GM23338 (cell line): Measurements from ENCODE around the gene TENT4B. TPM values are rescaled to one million over a fixed set of nuclear protein-coding genes. Genes with fewer than 3 reads are reported as not detected.

Source experiments
- ATAC-seq: fragments of 200-7000 bp; cut with Tn5 transposase; 3 replicates; pipeline ENCODE4 v1.9.1; 2020
- DNase-seq: peaks from one replicate; pipeline ENCODE4 v3.0.0-alpha.2; 2015; ENCODE audit warnings: low spot score
- H2AFZ ChIP-seq: fragments of 200-600 bp; sonication (generic); 2 replicates; pipeline ENCODE4 v1.8.0; 2016; ENCODE audit warnings: antibody characterized with exemption, mild to moderate bottlenecking, moderate library complexity
- H3F3A ChIP-seq: fragments of 200-600 bp; sonication (generic); replicated peaks from 2 replicates; pipeline ENCODE4 v1.8.0; 2017; ENCODE audit warnings: antibody characterized with exemption, mixed run types, low read depth
- H3K27ac ChIP-seq: fragments of 200-600 bp; sonication (generic); 2 replicates; pipeline ENCODE4 v1.6.1; 2016; ENCODE audit warnings: low read depth
- H3K27me3 ChIP-seq: fragments of 200-600 bp; sonication (generic); 2 replicates; pipeline ENCODE4 v1.8.0; 2016; ENCODE audit warnings: mild to moderate bottlenecking, mixed run types, moderate library complexity; ENCODE audit not compliant: insufficient read depth
- H3K36me3 ChIP-seq: fragments of 200-600 bp; sonication (generic); 2 replicates; pipeline ENCODE4 v1.8.0; 2016; ENCODE audit warnings: mild to moderate bottlenecking; ENCODE audit not compliant: insufficient read depth
- H3K4me1 ChIP-seq: fragments of 200-600 bp; sonication (generic); 2 replicates; pipeline ENCODE4 v1.8.0; 2016; ENCODE audit warnings: mild to moderate bottlenecking, moderate library complexity; ENCODE audit not compliant: insufficient read depth
- H3K4me2 ChIP-seq: fragments of 200-600 bp; sonication (generic); 2 replicates; pipeline ENCODE4 v1.7.1; 2017; ENCODE audit warnings: mixed run types
- H3K4me3 ChIP-seq: fragments of 200-600 bp; sonication (generic); 2 replicates; pipeline ENCODE4 v1.6.1; 2016; ENCODE audit warnings: mixed run types
- H3K79me2 ChIP-seq: fragments of 200-600 bp; sonication (generic); replicated peaks from 2 replicates; pipeline ENCODE4 v1.8.0; 2017; ENCODE audit warnings: mild to moderate bottlenecking; ENCODE audit not compliant: insufficient read depth
- H3K9me2 ChIP-seq: fragments of 200-600 bp; sonication (generic); 2 replicates; pipeline ENCODE4 v1.8.0; 2017; ENCODE audit not compliant: insufficient read depth
- H4K20me1 ChIP-seq: fragments of 200-600 bp; sonication (generic); replicated peaks from 2 replicates; pipeline ENCODE4 v1.8.0; 2017; ENCODE audit warnings: mild to moderate bottlenecking; ENCODE audit not compliant: insufficient read depth
- H3K27ac Mint-ChIP-seq: 2 replicates; pipeline ENCODE4 v1.8.0; 2020; ENCODE audit warnings: inconsistent platforms, mild to moderate bottlenecking, moderate library complexity, mixed read lengths
- H3K27me3 Mint-ChIP-seq: 3 replicates; pipeline ENCODE4 v1.8.0; 2022; ENCODE audit warnings: low read depth, mild to moderate bottlenecking, moderate library complexity, mixed read lengths, inconsistent platforms; ENCODE audit not compliant: insufficient read depth, poor library complexity
- H3K36me3 Mint-ChIP-seq: 3 replicates; pipeline ENCODE4 v1.8.0; 2021; ENCODE audit warnings: low read depth, mild to moderate bottlenecking, inconsistent platforms, moderate library complexity, mixed read lengths
- H3K4me1 Mint-ChIP-seq: 3 replicates; pipeline ENCODE4 v1.8.0; 2020; ENCODE audit warnings: mild to moderate bottlenecking, inconsistent platforms, mixed read lengths
- H3K4me3 Mint-ChIP-seq: 3 replicates; pipeline ENCODE4 v1.8.0; 2021; ENCODE audit warnings: moderate library complexity, mild to moderate bottlenecking, inconsistent platforms, mixed read lengths
- H3K9me3 Mint-ChIP-seq: 3 replicates; pipeline ENCODE4 v1.8.0; 2020; ENCODE audit warnings: moderate library complexity, mild to moderate bottlenecking, inconsistent platforms, mixed read lengths
- CREB1 ChIP-seq: fragments of 250-450 bp; sonication (Bioruptor Pico); IDR thresholded peaks from 2 replicates; pipeline ENCODE4 v1.5.0; 2020; ENCODE audit warnings: low read depth, mild to moderate bottlenecking, moderate library complexity
- CTCF ChIP-seq, 2 experiments: fragments of 200-600 bp in 1 of 2; sonication (generic) in 1 of 2; conservative IDR thresholded peaks; 2 replicates each; pipeline versions ENCODE4 v1.5.1 to v1.6.1; 2016 to 2017; ENCODE audit warnings: antibody characterized with exemption in 2 of 2, low read depth in 2 of 2, mild to moderate bottlenecking in 2 of 2, moderate library complexity in 1 of 2
- ETS1 ChIP-seq: IDR thresholded peaks from 2 replicates; pipeline ENCODE4 v1.6.1; 2016; ENCODE audit warnings: antibody characterized with exemption
- EZH2 ChIP-seq: fragments of 200-600 bp; sonication (generic); IDR thresholded peaks from one replicate; pipeline ENCODE4 v1.8.0; 2017; ENCODE audit warnings: antibody characterized with exemption, mild to moderate bottlenecking, low read depth; ENCODE audit not compliant: unreplicated experiment
- EZH2phosphoT487 ChIP-seq: fragments of 200-600 bp; sonication (generic); IDR thresholded peaks from one replicate; pipeline ENCODE4 v1.8.1; 2018; ENCODE audit warnings: antibody characterized with exemption; ENCODE audit not compliant: unreplicated experiment
- JUNB ChIP-seq: IDR thresholded peaks from one replicate; pipeline ENCODE4 v1.6.1; 2016; ENCODE audit warnings: antibody characterized with exemption; ENCODE audit not compliant: unreplicated experiment
- NANOG ChIP-seq: IDR thresholded peaks from 2 replicates; pipeline ENCODE4 v1.6.1; 2016; ENCODE audit warnings: antibody characterized with exemption, borderline replicate concordance
- POLR2AphosphoS5 ChIP-seq: IDR thresholded peaks from 2 replicates; pipeline ENCODE4 v1.6.1; 2016; ENCODE audit warnings: antibody characterized with exemption, low read depth
- REST ChIP-seq: IDR thresholded peaks from one replicate; pipeline ENCODE4 v1.6.1; 2018; ENCODE audit warnings: antibody characterized with exemption; ENCODE audit not compliant: unreplicated experiment
- STAT1 ChIP-seq: IDR thresholded peaks from one replicate; pipeline ENCODE4 v1.6.1; 2016; ENCODE audit warnings: antibody characterized with exemption; ENCODE audit not compliant: unreplicated experiment
- ZNF114 ChIP-seq: fragments of 250-450 bp; sonication (Bioruptor Pico); IDR thresholded peaks from 2 replicates; pipeline ENCODE4 v1.5.0; 2020; ENCODE audit warnings: mild to moderate bottlenecking, moderate library complexity
- ZNF331 ChIP-seq: fragments of 250-450 bp; sonication (Bioruptor Pico); IDR thresholded peaks from 2 replicates; pipeline ENCODE4 v1.5.0; 2020; ENCODE audit warnings: low read depth, mild to moderate bottlenecking, moderate library complexity
- ZNF462 ChIP-seq: fragments of 250-450 bp; sonication (Bioruptor Pico); IDR thresholded peaks from 2 replicates; pipeline ENCODE4 v1.5.0; 2020; ENCODE audit warnings: mild to moderate bottlenecking, moderate library complexity
- polyA plus RNA-seq: library from polyadenylated mRNA; unstranded; fragments of >200 nt; fragmentation: Nextera tagmentation; extraction: Ambion mirVana; gene quantifications from 2 replicates; pipeline ENCODE4 v1.2.1, GENCODE V29; 2016
- total RNA-seq: library from RNA; depleted of rRNA; stranded (reverse); fragments of >200 nt; shearing (Covaris generic); gene quantifications from 2 replicates; pipeline ENCODE4 v1.2.3, GENCODE V29; 2014

Gene TENT4B
- total and polyA plus RNA-seq, 2 experiments from 2014 or later = 17.6 to 21.3 TPM

- Histone ChIP-seq H3K27me3 (no peaks in the 10 kb centered on the region), H3F3A (no peaks in the 10 kb centered on the region), H3K27ac (no peak overlapping the region), H3K9me2 (no peaks in the 10 kb centered on the region), H3K36me3 (no peaks in the 10 kb centered on the region), H3K4me3 (no peak overlapping the region), H2AFZ (no peak overlapping the region), H3K4me1 (peaks cover 8% of the 10 kb centered on the region; the same call in 1 of the 2 replicates), H3K79me2 (no peaks in the 10 kb centered on the region), H3K4me2 (no peak overlapping the region), H4K20me1 (no peaks in the 10 kb centered on the region)
- no peak for DNase-seq
- peaks cover 7% of the 10 kb centered on the region; the same call in 1 of the 3 replicates for H3K36me3 Mint-ChIP-seq
- ATAC-seq = no peak
- peaks cover 2% of the 10 kb centered on the region for H3K27me3 Mint-ChIP-seq
- TF ChIP-seq CREB1 (CRISPR knock-in tag) (no peak), EZH2phosphoT487 (no peak), ZNF331 (no peak), ETS1 (no peak), NANOG (no peak), ZNF114 (CRISPR knock-in tag) (no peak), JUNB (no peak), EZH2 (no peak), CTCF (conservative IDR thresholded peaks at IDR 0.05; ENCODE audit: low read depth in 2 of 2) (no peak), POLR2AphosphoS5 (no peak), REST (no peak), STAT1 (no peak), ZNF462 (CRISPR knock-in tag) (no peak)
- no peak overlapping the region for H3K27ac Mint-ChIP-seq
- peaks cover 7% of the 10 kb centered on the region for H3K9me3 Mint-ChIP-seq
- no peak overlapping the region for H3K4me3 Mint-ChIP-seq
- peaks cover 7% of the 10 kb centered on the region; the same call in 2 of the 3 replicates for H3K4me1 Mint-ChIP-seq
Measured at GRCh38 chr16:50238868-50239301, 85.8 kb downstream of the TENT4B start.
